PC-3 (cell line): ENCODE data around the gene ITPR3. TPM values are rescaled to one million over a fixed set of nuclear protein-coding genes. Genes with fewer than 3 reads are reported as not detected.

Source experiments
- ATAC-seq: fragments of 200-7000 bp; cut with Tn5 transposase; 2 replicates; pipeline ENCODE4 v1.9.1; 2020; ENCODE audit warnings: mild to moderate bottlenecking, moderate library complexity
- BruUV-seq: library from RNA; stranded (reverse); fragments of 400-500 nt; replicated peaks from 2 replicates; lab custom pipeline; 2021; lab: Mats Ljungman, UMichigan
- CTCF ChIA-PET: fragments of 300-600 bp; sonication (Branson Sonifier 250); formaldehyde crosslinking; loops from one replicate; lab custom pipeline; 2022; ENCODE audit warnings: antibody characterized with exemption; lab: Charles Lee
- POLR2A ChIA-PET: fragments of 300-600 bp; sonication (Branson Sonifier 250); formaldehyde crosslinking; loops from one replicate; lab custom pipeline; 2022; ENCODE audit warnings: antibody characterized with exemption; ENCODE audit not compliant: unreplicated experiment; lab: Charles Lee
- DNase-seq: peaks from one replicate; pipeline ENCODE4 v3.0.0-alpha.2; 2015
- H2AFZ ChIP-seq: fragments of 300-600 bp; sonication (generic); 2 replicates; pipeline ENCODE4 v1.6.0; 2016; ENCODE audit warnings: antibody characterized with exemption, low read length
- H3F3A ChIP-seq: fragments of 300-600 bp; sonication (generic); one replicate; pipeline ENCODE4 v1.6.0; 2017; ENCODE audit warnings: antibody characterized with exemption, low read length, control low read depth, mild to moderate bottlenecking; ENCODE audit not compliant: unreplicated experiment
- H3K27ac ChIP-seq: fragments of 300-600 bp; sonication (generic); 2 replicates; pipeline ENCODE4 v1.5.1; 2016; ENCODE audit warnings: mild to moderate bottlenecking, low read length
- H3K27me3 ChIP-seq: fragments of 300-600 bp; sonication (generic); 2 replicates; pipeline ENCODE4 v1.6.1; 2016; ENCODE audit warnings: low read length, mixed read lengths
- H3K36me3 ChIP-seq: fragments of 300-600 bp; sonication (generic); 2 replicates; pipeline ENCODE4 v1.6.1; 2016; ENCODE audit warnings: low read depth, mixed run types, low read length, mixed read lengths
- H3K4me1 ChIP-seq: fragments of 300-600 bp; sonication (generic); 2 replicates; pipeline ENCODE4 v1.5.1; 2016; ENCODE audit warnings: low read length; ENCODE audit not compliant: insufficient read depth
- H3K4me2 ChIP-seq: fragments of 300-600 bp; sonication (generic); 2 replicates; pipeline ENCODE4 v1.6.0; 2016; ENCODE audit warnings: low read length
- H3K4me3 ChIP-seq: fragments of 300-600 bp; sonication (generic); 2 replicates; pipeline ENCODE4 v1.5.1; 2016; ENCODE audit warnings: mild to moderate bottlenecking, low read length, mixed read lengths
- H3K79me2 ChIP-seq: fragments of 300-600 bp; sonication (generic); 2 replicates; pipeline ENCODE4 v1.6.1; 2017; ENCODE audit warnings: low read length, mixed read lengths
- H3K9ac ChIP-seq: fragments of 300-600 bp; sonication (generic); 2 replicates; pipeline ENCODE4 v1.6.0; 2016; ENCODE audit warnings: mild to moderate bottlenecking, low read length
- H3K9me2 ChIP-seq: fragments of 300-600 bp; sonication (generic); replicated peaks from 2 replicates; pipeline ENCODE4 v1.6.1; 2016; ENCODE audit warnings: mixed run types, low read length, mixed read lengths
- H3K9me3 ChIP-seq: fragments of 300-600 bp; sonication (generic); 2 replicates; pipeline ENCODE4 v1.6.1; 2016; ENCODE audit warnings: low read length, mixed read lengths
- H4K20me1 ChIP-seq: fragments of 300-600 bp; sonication (generic); 2 replicates; pipeline ENCODE4 v1.6.1; 2016; ENCODE audit warnings: low read length, mixed read lengths
- EZH2 ChIP-seq: fragments of 300-600 bp; sonication (generic); IDR thresholded peaks from one replicate; pipeline ENCODE4 v1.6.1; 2017; ENCODE audit warnings: antibody characterized with exemption, mild to moderate bottlenecking, low read length; ENCODE audit not compliant: unreplicated experiment
- EZH2phosphoT487 ChIP-seq: fragments of 300-600 bp; sonication (generic); IDR thresholded peaks from 2 replicates; pipeline ENCODE4 v1.6.1; 2018; ENCODE audit warnings: mild to moderate bottlenecking, antibody characterized with exemption, low read length, borderline replicate concordance
- intact Hi-C: fragments of 100-400 bp; cut with micrococcal nuclease; formaldehyde crosslinking; loops from 2 replicates; pipeline ENCODE4 v1.9.0; 2023
- total RNA-seq: library from RNA; depleted of rRNA; stranded (reverse); fragments of >200 nt; gene quantifications from 2 replicates; pipeline ENCODE4 v1.2.3, GENCODE V29; 2014
- TF ChIP-seq, protein P1 (sequence below): fragments of 300-600 bp; sonication (generic); conservative IDR thresholded peaks from 2 replicates; pipeline ENCODE4 v1.5.1; 2017; ENCODE audit warnings: antibody characterized with exemption, low read depth, mild to moderate bottlenecking, low read length

The ITPR3 gene
- total RNA-seq, 1 experiment from 2014 or later = 41.8 TPM

DNA sequence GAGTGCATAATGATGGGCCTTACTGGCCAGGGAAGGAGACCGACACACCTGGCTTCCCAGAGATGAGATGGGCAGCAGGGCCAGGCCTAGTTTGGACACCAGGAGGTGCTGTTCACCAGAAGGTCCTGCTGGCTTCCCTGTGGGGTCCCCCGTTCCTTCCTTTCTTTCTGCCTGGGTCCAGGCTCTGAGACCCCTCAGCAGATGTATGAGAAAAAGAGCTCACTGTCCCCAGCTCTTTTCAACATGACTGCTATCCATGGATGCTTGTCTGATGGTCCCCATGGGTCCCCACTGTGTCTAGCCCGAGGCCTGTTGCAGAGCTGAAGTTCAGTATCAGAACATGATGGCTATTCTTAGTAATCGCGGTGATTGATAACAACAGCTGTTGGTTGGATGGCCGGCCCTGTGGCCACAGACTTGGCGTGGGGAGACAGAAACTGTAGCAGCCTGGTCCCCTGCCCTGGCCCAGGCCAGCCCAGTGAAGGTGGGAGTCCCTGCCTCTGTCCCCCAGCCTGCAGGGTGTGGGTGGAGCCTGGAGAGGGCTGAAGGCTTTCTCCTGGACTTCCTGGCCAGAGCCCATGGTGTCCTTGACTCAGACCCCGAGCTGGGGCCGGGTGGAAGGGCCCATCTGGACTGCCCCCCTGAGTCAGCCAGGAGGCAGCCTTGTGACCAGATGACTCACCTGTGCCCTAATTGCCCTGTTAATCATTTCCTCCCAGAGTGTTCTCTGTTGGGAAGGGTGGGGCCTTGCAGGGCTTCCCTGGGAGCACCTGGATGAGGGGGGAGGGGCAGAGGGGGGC, 31.2 kb upstream of the ITPR3 start:
- H2AFZ ChIP-seq = peak overlapping the region; percentile 62
- no peaks in the 10 kb centered on the region for H4K20me1 ChIP-seq
- BruUV-seq = TSS peak; percentile 67
- DNase-seq = peak; percentile 94
- H3K9me2 ChIP-seq = no peaks in the 10 kb centered on the region
- H3K27me3 ChIP-seq = no peaks in the 10 kb centered on the region
- no peak for TF ChIP-seq EZH2phosphoT487
- TF ChIP-seq, protein P1, sequence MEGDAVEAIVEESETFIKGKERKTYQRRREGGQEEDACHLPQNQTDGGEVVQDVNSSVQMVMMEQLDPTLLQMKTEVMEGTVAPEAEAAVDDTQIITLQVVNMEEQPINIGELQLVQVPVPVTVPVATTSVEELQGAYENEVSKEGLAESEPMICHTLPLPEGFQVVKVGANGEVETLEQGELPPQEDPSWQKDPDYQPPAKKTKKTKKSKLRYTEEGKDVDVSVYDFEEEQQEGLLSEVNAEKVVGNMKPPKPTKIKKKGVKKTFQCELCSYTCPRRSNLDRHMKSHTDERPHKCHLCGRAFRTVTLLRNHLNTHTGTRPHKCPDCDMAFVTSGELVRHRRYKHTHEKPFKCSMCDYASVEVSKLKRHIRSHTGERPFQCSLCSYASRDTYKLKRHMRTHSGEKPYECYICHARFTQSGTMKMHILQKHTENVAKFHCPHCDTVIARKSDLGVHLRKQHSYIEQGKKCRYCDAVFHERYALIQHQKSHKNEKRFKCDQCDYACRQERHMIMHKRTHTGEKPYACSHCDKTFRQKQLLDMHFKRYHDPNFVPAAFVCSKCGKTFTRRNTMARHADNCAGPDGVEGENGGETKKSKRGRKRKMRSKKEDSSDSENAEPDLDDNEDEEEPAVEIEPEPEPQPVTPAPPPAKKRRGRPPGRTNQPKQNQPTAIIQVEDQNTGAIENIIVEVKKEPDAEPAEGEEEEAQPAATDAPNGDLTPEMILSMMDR = peak; percentile 94
- no peak for TF ChIP-seq EZH2
- no peaks in the 10 kb centered on the region for H3K79me2 ChIP-seq
- peak overlapping the region; percentile 93 for H3K27ac ChIP-seq
- 0 out of 2 replicates have a peak overlapping the region, but pooled peaks have one; percentile 14 for H3K4me3 ChIP-seq
- peak; percentile 77 for ATAC-seq
- no peaks in the 10 kb centered on the region for H3K36me3 ChIP-seq
- no peaks in the 10 kb centered on the region for H3K9me3 ChIP-seq
- peaks cover 40% of the 10 kb centered on the region for H3K4me1 ChIP-seq
- intact Hi-C loops = loop anchor here (1.0 to 10.0 kb wide), 5 partner anchors 31 to 110 kb away; partner anchors contain the start of gene ITPR3
- ChIA-PET POLR2A (interaction anchor here (0.8 kb wide), 1 partner anchor 31 kb away, joined by 3 read pairs; the partner anchor contains the start of gene ITPR3), CTCF (interaction anchor here (0.6 to 1.4 kb wide), 11 partner anchors 10 to 121 kb away, joined by 3 to 10 read pairs (median 5); partner anchors contain the start of genes BAK1, ITPR3 and UQCC2)
- peak overlapping the region; percentile 83 for H3K9ac ChIP-seq
- peak overlapping the region; percentile 67 for H3K4me2 ChIP-seq
- no peaks in the 10 kb centered on the region for H3F3A ChIP-seq

DNA sequence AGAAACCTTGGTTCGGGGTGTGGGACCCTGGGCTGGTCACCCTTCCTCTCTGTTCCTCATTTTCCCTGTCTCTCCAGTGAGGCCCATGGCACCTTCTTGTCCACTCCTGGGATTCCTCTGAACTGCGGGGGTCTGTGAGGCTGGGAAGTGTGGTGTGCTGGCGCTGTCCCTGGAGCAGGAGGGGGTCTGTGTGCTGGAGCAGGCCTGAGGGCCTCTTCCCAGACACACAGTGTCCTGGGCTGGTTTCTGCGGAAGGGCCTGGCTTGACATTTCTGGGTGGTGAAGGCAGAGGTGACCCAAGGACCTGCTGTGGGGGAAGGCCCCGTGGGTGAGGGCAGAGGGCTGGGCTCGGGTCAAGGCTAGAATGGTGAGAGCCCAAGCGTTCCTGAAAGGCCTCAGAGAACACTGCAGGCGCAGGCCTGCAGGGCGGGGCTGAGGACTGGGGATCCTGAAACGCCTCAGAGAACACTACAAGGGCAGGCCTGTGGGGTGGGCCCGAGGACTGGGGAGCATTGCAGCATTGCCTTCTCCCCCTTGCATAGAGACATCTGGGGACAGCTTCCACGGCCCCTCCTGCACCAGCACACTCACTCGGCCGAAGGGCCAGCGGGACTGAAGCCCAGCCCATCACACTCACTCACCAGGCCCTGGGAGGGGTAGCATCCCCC, 30.5 kb upstream of the ITPR3 start:
- Histone ChIP-seq H4K20me1 (no peaks in the 10 kb centered on the region), H3K36me3 (no peaks in the 10 kb centered on the region), H3K9me2 (no peaks in the 10 kb centered on the region), H3K4me3 (no peak overlapping the region), H3K27me3 (no peaks in the 10 kb centered on the region), H3K4me1 (peaks cover 37% of the 10 kb centered on the region), H3K27ac (peak overlapping the region; percentile 93), H3F3A (no peaks in the 10 kb centered on the region), H3K9me3 (no peaks in the 10 kb centered on the region), H3K4me2 (peak overlapping the region; percentile 67), H2AFZ (peak overlapping the region; percentile 46), H3K9ac (peak overlapping the region; percentile 83), H3K79me2 (no peaks in the 10 kb centered on the region)
- TSS peak; percentile 52 for BruUV-seq
- CTCF ChIA-PET = interaction anchor here (0.9 to 1.4 kb wide), 10 partner anchors 11 to 121 kb away, joined by 3 to 10 read pairs (median 5); partner anchors contain the start of genes BAK1, ITPR3 and UQCC2
- TF ChIP-seq EZH2phosphoT487 (no peak), EZH2 (no peak)
- TF ChIP-seq, protein P1 = no peak
- intact Hi-C loops = loop anchor here (1.0 to 2.0 kb wide), 4 partner anchors 31 to 110 kb away; partner anchors contain the start of gene ITPR3
- DNase-seq (peak; percentile 38), ATAC-seq (peak; percentile 41)
- POLR2A ChIA-PET = no interaction called here
